Caco-2 (cell line): ENCODE measurements around the gene TRAPPC3. TPM values are rescaled to one million over a fixed set of nuclear protein-coding genes. Genes with fewer than 3 reads are reported as not detected.

Experiments used
- BruUV-seq: library from RNA; stranded (reverse); fragments of 400-500 nt; replicated peaks from 2 replicates; lab custom pipeline; 2021; lab: Mats Ljungman, UMichigan
- CTCF ChIA-PET: fragments of 300-600 bp; sonication (Branson Sonifier 250); formaldehyde crosslinking; loops from one replicate; lab custom pipeline; 2022; ENCODE audit warnings: antibody characterized with exemption; lab: Charles Lee
- POLR2A ChIA-PET: fragments of 300-600 bp; sonication (Branson Sonifier 250); formaldehyde crosslinking; loops from one replicate; lab custom pipeline; 2022; ENCODE audit warnings: antibody characterized with exemption; lab: Charles Lee
- DNase-seq, 2 experiments: peaks; one replicate each; pipeline versions ENCODE4 v3.0.0 to v3.0.0-alpha.2; 2020 to 2022
- H3K27me3 ChIP-seq: replicated peaks from 2 replicates; pipeline ENCODE4 v1.6.0; 2011; ENCODE audit warnings: low read length; ENCODE audit not compliant: control insufficient read depth, insufficient read depth
- H3K36me3 ChIP-seq: 2 replicates; pipeline ENCODE4 v1.5.1; 2011; ENCODE audit warnings: low read length; ENCODE audit not compliant: control insufficient read depth, insufficient read depth
- H3K4me1 ChIP-seq: fragments of 250-450 bp; sonication (Bioruptor Pico); 2 replicates; pipeline ENCODE4 v1.5.1; 2020; ENCODE audit warnings: mild to moderate bottlenecking
- H3K4me3 ChIP-seq: 2 replicates; pipeline ENCODE4 v1.5.1; 2011; ENCODE audit warnings: low read depth, mild to moderate bottlenecking, control low read depth, low read length
- H3K9me3 ChIP-seq: fragments of 250-450 bp; sonication (Bioruptor Pico); 2 replicates; pipeline ENCODE4 v1.5.1; 2020; ENCODE audit warnings: mild to moderate bottlenecking, moderate library complexity
- H3K27ac Mint-ChIP-seq: one replicate; pipeline ENCODE4 v1.8.0; 2022; ENCODE audit warnings: mixed read lengths; ENCODE audit not compliant: unreplicated experiment
- H3K27me3 Mint-ChIP-seq: one replicate; pipeline ENCODE4 v1.8.0; 2022; ENCODE audit warnings: mixed read lengths; ENCODE audit not compliant: insufficient read depth, unreplicated experiment
- H3K36me3 Mint-ChIP-seq: one replicate; pipeline ENCODE4 v1.8.0; 2022; ENCODE audit warnings: mild to moderate bottlenecking, mixed read lengths; ENCODE audit not compliant: insufficient read depth, unreplicated experiment
- H3K4me1 Mint-ChIP-seq: one replicate; pipeline ENCODE4 v1.8.0; 2022; ENCODE audit warnings: low read depth, mixed read lengths; ENCODE audit not compliant: unreplicated experiment
- H3K4me3 Mint-ChIP-seq: one replicate; pipeline ENCODE4 v1.8.0; 2022; ENCODE audit warnings: mild to moderate bottlenecking, moderate library complexity, mixed read lengths; ENCODE audit not compliant: unreplicated experiment
- H3K9me3 Mint-ChIP-seq: one replicate; pipeline ENCODE4 v1.8.0; 2022; ENCODE audit warnings: mixed read lengths; ENCODE audit not compliant: unreplicated experiment
- CTCF ChIP-seq, 2 experiments: fragments of 200-600 bp in 1 of 2; IDR thresholded peaks; 1 replicate in 1 of 2; 2 replicates in 1 of 2; pipeline versions ENCODE4 v1.5.1 to v1.8.0; 2011 to 2022; ENCODE audit warnings: antibody characterized with exemption in 1 of 2, control low read depth in 1 of 2, inconsistent platforms in 1 of 2, low read depth in 1 of 2, low read length in 1 of 2, mild to moderate bottlenecking in 1 of 2, moderate library complexity in 1 of 2; ENCODE audit not compliant: insufficient read depth in 1 of 2, severe bottlenecking in 1 of 2, unreplicated experiment in 1 of 2
- intact Hi-C: fragments of 100-400 bp; cut with micrococcal nuclease; formaldehyde crosslinking; loops from one replicate; pipeline ENCODE4 v1.10.0; 2022; ENCODE audit not compliant: unreplicated experiment
- total RNA-seq: library from RNA; stranded (reverse); gene quantifications from 2 replicates; pipeline ENCODE4 v1.2.3, GENCODE V29; 2022

The TRAPPC3 gene
- total RNA-seq, 1 experiment from 2014 or later = 35.4 TPM

GRCh38 chr1:36168514-36168913 lies 19.2 kb upstream of the TRAPPC3 start:
- no peaks in the 10 kb centered on the region for H3K36me3 ChIP-seq

GRCh38 chr1:36166938-36167905 lies 17.9 kb upstream of the TRAPPC3 start:
- POLR2A ChIA-PET = interaction anchor here (0.6 kb wide), 2 partner anchors 18 to 267 kb away, joined by 3 to 4 read pairs; no protein-coding TSS in a partner anchor
- no peak overlapping the region for H3K4me3 ChIP-seq
- no peak for DNase-seq
- H3K27ac Mint-ChIP-seq = no peak overlapping the region
- H3K4me1 Mint-ChIP-seq = peaks cover 6% of the 10 kb centered on the region
- no peak overlapping the region for H3K4me3 Mint-ChIP-seq
- no peaks in the 10 kb centered on the region for H3K27me3 ChIP-seq
- no peaks in the 10 kb centered on the region for H3K9me3 ChIP-seq
- CTCF ChIA-PET = no interaction called here
- no peaks in the 10 kb centered on the region for H3K9me3 Mint-ChIP-seq
- intact Hi-C loops = no loop called here
- TF ChIP-seq CTCF (IDR thresholded peaks at IDR 0.05; ENCODE audit: insufficient read depth in 1 of 2, low read depth in 1 of 2, low read length in 1 of 2, severe bottlenecking in 1 of 2, unreplicated experiment in 1 of 2) = no peak
- no peaks in the 10 kb centered on the region for H3K4me1 ChIP-seq
- no TSS peak for BruUV-seq
- H3K27me3 Mint-ChIP-seq = no peaks in the 10 kb centered on the region
- H3K36me3 ChIP-seq = no peaks in the 10 kb centered on the region
- H3K36me3 Mint-ChIP-seq = peaks cover 21% of the 10 kb centered on the region

More at GRCh38 chr1:36168514-36168913, 19.2 kb upstream of the TRAPPC3 start:
- H3K36me3 Mint-ChIP-seq = peaks cover 18% of the 10 kb centered on the region
- TF ChIP-seq CTCF (IDR thresholded peaks at IDR 0.05; ENCODE audit: insufficient read depth in 1 of 2, low read depth in 1 of 2, low read length in 1 of 2, severe bottlenecking in 1 of 2, unreplicated experiment in 1 of 2) = no peak
- no peaks in the 10 kb centered on the region for H3K9me3 ChIP-seq
- H3K9me3 Mint-ChIP-seq = no peaks in the 10 kb centered on the region
- intact Hi-C loops = no loop called here
- no peaks in the 10 kb centered on the region for H3K4me1 ChIP-seq
- DNase-seq = no peak
- no TSS peak for BruUV-seq
- no peaks in the 10 kb centered on the region for H3K27me3 ChIP-seq
- H3K27me3 Mint-ChIP-seq = no peaks in the 10 kb centered on the region
- no peak overlapping the region for H3K4me3 Mint-ChIP-seq
- POLR2A ChIA-PET = no interaction called here
- H3K4me1 Mint-ChIP-seq = peaks cover 5% of the 10 kb centered on the region
- H3K27ac Mint-ChIP-seq = no peak overlapping the region
- CTCF ChIA-PET = interaction anchor here (1.7 kb wide), 1 partner anchor 117 kb away, joined by 3 read pairs; no protein-coding TSS in a partner anchor
- no peak overlapping the region for H3K4me3 ChIP-seq

- intact Hi-C loops = no loop called here
- Mint-ChIP-seq H3K4me3 (no peak overlapping the region), H3K36me3 (peaks cover 24% of the 10 kb centered on the region), H3K27ac (no peak overlapping the region), H3K9me3 (no peaks in the 10 kb centered on the region), H3K27me3 (no peaks in the 10 kb centered on the region), H3K4me1 (peaks cover 13% of the 10 kb centered on the region)
- CTCF ChIA-PET = no interaction called here
- POLR2A ChIA-PET = interaction anchor here (0.6 kb wide), 1 partner anchor 17 kb away, joined by 3 read pairs; no protein-coding TSS in a partner anchor
- Histone ChIP-seq H3K36me3 (no peaks in the 10 kb centered on the region), H3K27me3 (no peaks in the 10 kb centered on the region), H3K4me1 (no peaks in the 10 kb centered on the region), H3K9me3 (no peaks in the 10 kb centered on the region), H3K4me3 (no peak overlapping the region)
- no peak for DNase-seq
- no peak for TF ChIP-seq CTCF (IDR thresholded peaks at IDR 0.05; ENCODE audit: insufficient read depth in 1 of 2, low read depth in 1 of 2, low read length in 1 of 2, severe bottlenecking in 1 of 2, unreplicated experiment in 1 of 2)
- BruUV-seq = no TSS peak
Measured at GRCh38 chr1:36166136-36166535, 16.9 kb upstream of the TRAPPC3 start.
